Natural killer cell (primary cell): ENCODE results near the gene NLN. TPM values are rescaled to one million over a fixed set of nuclear protein-coding genes. Genes with fewer than 3 reads are reported as not detected.

Experiments used
- ATAC-seq, 3 donors: fragments of 150-1000 bp in 2 of 3; fragments of 200-7000 bp in 1 of 3; cut with Tn5 transposase; 1 replicate in 1 of 3; 2 replicates in 2 of 3; pipeline ENCODE4 v1.10.0; 2021; ENCODE audit warnings: mild to moderate bottlenecking in 2 of 3, moderate library complexity in 2 of 3
- DNase-seq, 2 donors: peaks; one replicate each; pipeline versions ENCODE4 v3.0.0 to v3.0.0-alpha.2; 2013 to 2021; ENCODE audit warnings: mixed read lengths in 1 of 2
- H3K27ac ChIP-seq: one replicate; pipeline ENCODE4 v1.5.1; 2013; ENCODE audit warnings: mild to moderate bottlenecking, low read length
- H3K27me3 ChIP-seq: one replicate; pipeline ENCODE4 v1.6.1; 2013; ENCODE audit warnings: low read length; ENCODE audit not compliant: control insufficient read depth, insufficient read depth
- H3K36me3 ChIP-seq: one replicate; pipeline ENCODE4 v1.6.1; 2013; ENCODE audit warnings: low read length; ENCODE audit not compliant: control insufficient read depth, insufficient read depth
- H3K4me1 ChIP-seq: one replicate; pipeline ENCODE4 v1.6.1; 2013; ENCODE audit warnings: low read length; ENCODE audit not compliant: control insufficient read depth, insufficient read depth
- H3K4me3 ChIP-seq: one replicate; pipeline ENCODE4 v1.5.1; 2013; ENCODE audit warnings: low read length
- H3K9me3 ChIP-seq: one replicate; pipeline ENCODE4 v1.6.1; 2013; ENCODE audit warnings: low read length; ENCODE audit not compliant: control insufficient read depth, insufficient read depth
- H3K27ac Mint-ChIP-seq, 2 donors: one replicate each; pipeline ENCODE4 v1.8.0; 2022; ENCODE audit warnings: mild to moderate bottlenecking in 2 of 2, mixed read lengths in 2 of 2, moderate library complexity in 1 of 2
- H3K27me3 Mint-ChIP-seq, 2 donors: one replicate each; pipeline ENCODE4 v1.8.0; 2022; ENCODE audit warnings: low read depth in 2 of 2, mixed read lengths in 2 of 2
- H3K36me3 Mint-ChIP-seq: one replicate; pipeline ENCODE4 v1.8.0; 2022; ENCODE audit warnings: mixed read lengths
- H3K4me1 Mint-ChIP-seq, 2 donors: one replicate each; pipeline ENCODE4 v1.8.0; 2022; ENCODE audit warnings: mixed read lengths in 2 of 2
- H3K4me3 Mint-ChIP-seq: one replicate; pipeline ENCODE4 v1.8.0; 2022; ENCODE audit warnings: mild to moderate bottlenecking, moderate library complexity, mixed read lengths
- H3K9me3 Mint-ChIP-seq, 2 donors: one replicate each; pipeline ENCODE4 v1.8.0; 2022; ENCODE audit warnings: mixed read lengths in 2 of 2
- WGBS: methylation state at CpG from one replicate; pipeline ENCODE4 v1.1.7; 2013; ENCODE audit warnings: missing lambda C conversion rate; ENCODE audit not compliant: insufficient coverage; 5-methylcytosine and 5-hydroxymethylcytosine counted together
- intact Hi-C: fragments of 100-400 bp; cut with micrococcal nuclease; formaldehyde crosslinking; loops from one replicate; pipeline ENCODE4 v1.14.2; 2022
- total RNA-seq, 4 donors: library from RNA; stranded (reverse); fragments of 120-200 nt in 1 of 4; gene quantifications; one replicate each; pipeline versions ENCODE4 v1.2.3 to v1.2.4, GENCODE V29; 2013 to 2022
- TF ChIP-seq, protein P1 (sequence below): fragments of 200-600 bp; IDR thresholded peaks from one replicate; pipeline ENCODE4 v1.8.0; 2022; ENCODE audit warnings: antibody characterized with exemption

The NLN gene
- total RNA-seq, 3 donors from 2014 or later (not counting 1 experiment from before 2014, with no cell fraction given) = 0.86 to 2.0 (median 1.3) TPM

DNA sequence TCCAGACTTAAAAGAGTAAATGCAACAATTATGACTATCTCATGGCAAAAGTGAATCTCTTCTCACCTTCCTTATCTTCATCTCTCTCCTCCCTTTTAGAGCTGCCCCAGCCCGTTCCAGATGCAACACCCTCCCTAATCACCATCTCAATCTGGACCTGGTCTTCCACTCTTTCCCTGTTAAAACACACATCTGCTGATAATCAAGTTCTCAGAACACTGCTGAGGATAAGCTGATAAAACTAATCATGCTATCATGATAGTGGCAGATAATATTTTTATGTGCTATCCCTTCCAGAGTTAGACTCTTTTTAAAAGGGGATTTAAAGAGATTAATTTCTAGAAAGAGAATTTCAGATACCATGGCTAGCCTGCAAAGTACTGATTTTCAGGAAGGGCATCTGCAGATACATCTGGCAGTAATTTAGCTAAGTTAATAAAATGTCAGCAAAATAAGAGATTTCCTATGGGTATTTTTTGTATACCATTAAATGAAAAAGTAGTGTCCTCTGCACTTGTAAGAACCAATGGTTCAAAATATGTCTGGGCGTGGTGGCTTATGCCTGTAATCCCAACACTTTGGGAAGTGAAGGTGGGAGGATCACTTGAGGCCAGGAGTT, 17.3 kb upstream of the NLN start:
- Histone ChIP-seq H3K4me1 (no peaks in the 10 kb centered on the region), H3K36me3 (peaks cover 8% of the 10 kb centered on the region), H3K9me3 (no peaks in the 10 kb centered on the region), H3K27me3 (no peaks in the 10 kb centered on the region), H3K4me3 (no peak overlapping the region), H3K27ac (no peak overlapping the region)
- H3K27me3 Mint-ChIP-seq = no peaks in the 10 kb centered on the region
- H3K9me3 Mint-ChIP-seq = no peaks in the 10 kb centered on the region
- 84% methylated on average over 2 of the region's 2 CpGs for WGBS
- intact Hi-C loops = no loop called here
- no peak overlapping the region for H3K27ac Mint-ChIP-seq
- H3K4me3 Mint-ChIP-seq = no peak overlapping the region
- no peak for DNase-seq
- H3K4me1 Mint-ChIP-seq = no peaks in the 10 kb centered on the region
- no peak for ATAC-seq
- H3K36me3 Mint-ChIP-seq = no peaks in the 10 kb centered on the region
- TF ChIP-seq, protein P1, sequence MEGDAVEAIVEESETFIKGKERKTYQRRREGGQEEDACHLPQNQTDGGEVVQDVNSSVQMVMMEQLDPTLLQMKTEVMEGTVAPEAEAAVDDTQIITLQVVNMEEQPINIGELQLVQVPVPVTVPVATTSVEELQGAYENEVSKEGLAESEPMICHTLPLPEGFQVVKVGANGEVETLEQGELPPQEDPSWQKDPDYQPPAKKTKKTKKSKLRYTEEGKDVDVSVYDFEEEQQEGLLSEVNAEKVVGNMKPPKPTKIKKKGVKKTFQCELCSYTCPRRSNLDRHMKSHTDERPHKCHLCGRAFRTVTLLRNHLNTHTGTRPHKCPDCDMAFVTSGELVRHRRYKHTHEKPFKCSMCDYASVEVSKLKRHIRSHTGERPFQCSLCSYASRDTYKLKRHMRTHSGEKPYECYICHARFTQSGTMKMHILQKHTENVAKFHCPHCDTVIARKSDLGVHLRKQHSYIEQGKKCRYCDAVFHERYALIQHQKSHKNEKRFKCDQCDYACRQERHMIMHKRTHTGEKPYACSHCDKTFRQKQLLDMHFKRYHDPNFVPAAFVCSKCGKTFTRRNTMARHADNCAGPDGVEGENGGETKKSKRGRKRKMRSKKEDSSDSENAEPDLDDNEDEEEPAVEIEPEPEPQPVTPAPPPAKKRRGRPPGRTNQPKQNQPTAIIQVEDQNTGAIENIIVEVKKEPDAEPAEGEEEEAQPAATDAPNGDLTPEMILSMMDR = no peak

DNA sequence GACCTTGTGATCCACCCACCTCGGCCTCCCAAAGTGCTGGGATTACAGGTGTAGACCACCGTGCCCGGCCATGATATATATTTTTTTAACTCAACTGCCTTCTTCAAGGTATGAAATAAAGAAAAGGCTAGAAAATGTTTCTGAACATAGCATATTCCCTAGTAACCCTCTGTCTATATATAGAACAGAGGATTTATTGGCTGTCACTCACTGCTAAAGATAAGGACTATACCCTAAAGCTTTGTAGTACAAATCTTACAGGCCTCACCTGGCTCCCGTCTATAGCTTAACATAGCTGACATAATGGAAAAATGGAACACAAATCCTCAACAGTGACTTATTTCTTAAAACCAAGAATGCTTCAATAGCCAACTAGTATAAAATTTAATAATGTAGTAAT, 14.3 kb upstream of the NLN start:
- Histone ChIP-seq H3K27ac (no peak overlapping the region), H3K9me3 (no peaks in the 10 kb centered on the region), H3K4me1 (no peaks in the 10 kb centered on the region), H3K36me3 (peaks cover 19% of the 10 kb centered on the region), H3K27me3 (no peaks in the 10 kb centered on the region), H3K4me3 (no peak overlapping the region)
- no peak overlapping the region for H3K4me3 Mint-ChIP-seq
- no peaks in the 10 kb centered on the region for H3K9me3 Mint-ChIP-seq
- no peaks in the 10 kb centered on the region for H3K4me1 Mint-ChIP-seq
- TF ChIP-seq, protein P1 = no peak
- no peak for DNase-seq
- H3K27ac Mint-ChIP-seq = no peak overlapping the region
- 100% methylated on average over 4 of the region's 4 CpGs for WGBS
- H3K36me3 Mint-ChIP-seq = no peaks in the 10 kb centered on the region
- no peak for ATAC-seq
- intact Hi-C loops = no loop called here
- no peaks in the 10 kb centered on the region for H3K27me3 Mint-ChIP-seq

DNA sequence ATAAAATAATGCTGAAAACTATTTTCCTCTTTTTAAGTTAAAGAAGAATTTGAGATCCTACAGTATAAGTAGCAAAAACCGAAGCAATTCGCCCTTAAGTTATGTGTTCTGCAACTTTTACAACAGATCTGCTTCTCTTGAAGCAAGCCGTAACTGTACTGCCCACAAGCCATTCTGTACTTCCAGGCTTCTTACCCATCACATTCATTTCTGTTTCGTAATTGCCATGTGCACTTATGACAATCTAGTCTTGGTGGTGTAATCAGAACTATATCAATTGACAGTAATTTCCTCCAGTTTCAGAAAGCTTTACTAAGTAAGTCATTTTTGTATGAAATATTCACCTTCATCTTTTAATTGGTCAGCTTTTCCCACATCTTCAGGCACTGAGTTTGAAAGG, 13.9 kb upstream of the NLN start:
- Histone ChIP-seq H3K27me3 (no peaks in the 10 kb centered on the region), H3K4me1 (no peaks in the 10 kb centered on the region), H3K9me3 (no peaks in the 10 kb centered on the region), H3K27ac (no peak overlapping the region), H3K36me3 (peaks cover 19% of the 10 kb centered on the region), H3K4me3 (no peak overlapping the region)
- 99% methylated on average over 4 of the region's 4 CpGs for WGBS
- no peak for DNase-seq
- intact Hi-C loops = no loop called here
- H3K4me1 Mint-ChIP-seq = no peaks in the 10 kb centered on the region
- no peak for ATAC-seq
- no peak overlapping the region for H3K27ac Mint-ChIP-seq
- H3K36me3 Mint-ChIP-seq = no peaks in the 10 kb centered on the region
- no peaks in the 10 kb centered on the region for H3K9me3 Mint-ChIP-seq
- H3K4me3 Mint-ChIP-seq = no peak overlapping the region
- TF ChIP-seq, protein P1 = no peak
- no peaks in the 10 kb centered on the region for H3K27me3 Mint-ChIP-seq
